B cell (primary cell): ENCODE data around the gene FTO. TPM values are rescaled to one million over a fixed set of nuclear protein-coding genes. Genes with fewer than 3 reads are reported as not detected.

ENCODE experiments used
- ATAC-seq: fragments of 200-7000 bp; cut with Tn5 transposase; one replicate; pipeline ENCODE4 v1.10.0; 2021; ENCODE audit warnings: low read depth, mild to moderate bottlenecking, moderate number of reproducible peaks, moderate library complexity
- CTCF ChIA-PET: fragments of 350-600 bp; sonication (Branson Sonifier 250); formaldehyde crosslinking; loops from one replicate; lab custom pipeline; 2021; ENCODE audit warnings: antibody characterized with exemption, inconsistent platforms; lab: Charles Lee
- POLR2A ChIA-PET: fragments of 350-600 bp; sonication (Branson Sonifier 250); formaldehyde crosslinking; loops from one replicate; lab custom pipeline; 2021; ENCODE audit warnings: antibody characterized with exemption; lab: Charles Lee
- DNase-seq: peaks from one replicate; pipeline ENCODE4 v3.0.0; 2013
- H2AFZ ChIP-seq: 2 replicates; pipeline ENCODE4 v1.6.1; 2012; ENCODE audit warnings: mild to moderate bottlenecking, low read depth, low read length; ENCODE audit not compliant: insufficient read depth, poor library complexity, severe bottlenecking
- H3K27ac ChIP-seq, 2 donors: 1 replicate in 1 of 2; 2 replicates in 1 of 2; pipeline ENCODE4 v1.5.1; 2012 to 2013; ENCODE audit warnings: low read length in 2 of 2, mild to moderate bottlenecking in 2 of 2, moderate library complexity in 1 of 2
- H3K27me3 ChIP-seq, 4 experiments: fragments of 200-600 bp in 1 of 4; sonication (generic) in 1 of 4; replicated peaks in 1 of 4; 1 replicate in 2 of 4; 2 replicates in 2 of 4; pipeline versions ENCODE4 v1.6.1 to v1.7.0; 2013 to 2016; ENCODE audit warnings: low read length in 3 of 4, mild to moderate bottlenecking in 2 of 4, mixed read lengths in 1 of 4, moderate library complexity in 1 of 4; ENCODE audit not compliant: insufficient read depth in 4 of 4, control insufficient read depth in 3 of 4; ENCODE audit errors: control extremely low read depth in 1 of 4
- H3K36me3 ChIP-seq, 2 experiments: replicated peaks in 1 of 2; 1 replicate in 1 of 2; 2 replicates in 1 of 2; pipeline versions ENCODE4 v1.6.1 to v1.7.1; 2013; ENCODE audit warnings: low read length in 1 of 2; ENCODE audit not compliant: insufficient read depth in 2 of 2, control insufficient read depth in 1 of 2; ENCODE audit errors: control extremely low read depth in 1 of 2, extremely low read depth in 1 of 2
- H3K4me1 ChIP-seq, 2 donors: fragments of 200-600 bp in 1 of 2; sonication (generic) in 1 of 2; 1 replicate in 1 of 2; 2 replicates in 1 of 2; pipeline versions ENCODE4 v1.5.1 to v1.6.1; 2013 to 2017; ENCODE audit warnings: low read length in 2 of 2; ENCODE audit not compliant: control insufficient read depth in 2 of 2, insufficient read depth in 2 of 2
- H3K4me2 ChIP-seq: replicated peaks from 2 replicates; pipeline ENCODE3; 2012; ENCODE audit warnings: mild to moderate bottlenecking, low read depth, low read length; ENCODE audit not compliant: poor library complexity, severe bottlenecking
- H3K4me3 ChIP-seq, 5 experiments: fragments of 200-600 bp in 1 of 5; sonication (generic) in 1 of 5; 1 replicate in 3 of 5; 2 replicates in 2 of 5; pipeline versions ENCODE4 v1.5.1 to v1.7.0; 2011 to 2016; ENCODE audit warnings: low read length in 4 of 5, mild to moderate bottlenecking in 4 of 5, low read depth in 2 of 5, control low read depth in 1 of 5, moderate library complexity in 1 of 5; ENCODE audit not compliant: insufficient read depth in 1 of 5; ENCODE audit errors: control extremely low read depth in 1 of 5, extremely low read depth in 1 of 5
- H3K79me2 ChIP-seq: fragments of 200-600 bp; sonication (generic); one replicate; pipeline ENCODE4 v1.6.0; 2016; ENCODE audit warnings: low read length; ENCODE audit not compliant: control insufficient read depth, insufficient read depth
- H3K9ac ChIP-seq: fragments of 200-600 bp; sonication (generic); 2 replicates; pipeline ENCODE4 v1.6.1; 2017; ENCODE audit warnings: mild to moderate bottlenecking, low read length, moderate library complexity
- H3K9me3 ChIP-seq, 3 donors: one replicate each; pipeline versions ENCODE4 v1.6.1 to v1.7.1; 2013; ENCODE audit warnings: low read length in 2 of 3; ENCODE audit not compliant: control insufficient read depth in 2 of 3, insufficient read depth in 1 of 3; ENCODE audit errors: control extremely low read depth in 1 of 3
- H4K20me1 ChIP-seq: 2 replicates; pipeline ENCODE4 v1.6.0; 2012; ENCODE audit warnings: mild to moderate bottlenecking, low read length; ENCODE audit not compliant: insufficient read depth, control insufficient read depth, poor library complexity, severe bottlenecking
- H3K27ac Mint-ChIP-seq: one replicate; pipeline ENCODE4 v1.8.0; 2021; ENCODE audit warnings: mixed read lengths
- H3K27me3 Mint-ChIP-seq: one replicate; pipeline ENCODE4 v1.8.0; 2021; ENCODE audit warnings: mixed read lengths
- H3K4me1 Mint-ChIP-seq: one replicate; pipeline ENCODE4 v1.8.0; 2021; ENCODE audit warnings: mixed read lengths
- H3K4me3 Mint-ChIP-seq: one replicate; pipeline ENCODE4 v1.8.0; 2021; ENCODE audit warnings: mixed read lengths
- H3K9me3 Mint-ChIP-seq: one replicate; pipeline ENCODE4 v1.8.0; 2022; ENCODE audit warnings: mixed read lengths; ENCODE audit not compliant: insufficient read depth
- EZH2 ChIP-seq: IDR thresholded peaks from 2 replicates; pipeline ENCODE4 v1.6.1; 2012; ENCODE audit warnings: borderline replicate concordance, low read depth, mild to moderate bottlenecking, moderate library complexity, low read length; ENCODE audit not compliant: insufficient read depth, poor library complexity, severe bottlenecking
- WGBS: methylation state at CpG from one replicate; pipeline ENCODE4 v1.1.5; 2013; ENCODE audit warnings: missing lambda C conversion rate; ENCODE audit not compliant: insufficient coverage; 5-methylcytosine and 5-hydroxymethylcytosine counted together
- intact Hi-C: fragments of 100-400 bp; cut with micrococcal nuclease; formaldehyde crosslinking; loops from one replicate; pipeline ENCODE4 v1.10.0; 2022
- polyA plus RNA-seq: library from polyadenylated mRNA; depleted of rRNA; stranded (reverse); fragments of >200 nt; gene quantifications from 2 replicates; pipeline ENCODE4 v1.2.3, GENCODE V29; 2012
- total RNA-seq, 2 donors: library from RNA; stranded (reverse); fragments of 120-200 nt in 1 of 2; gene quantifications; 1 replicate in 1 of 2; 2 replicates in 1 of 2; pipeline versions ENCODE4 v1.2.3 to v1.2.4, GENCODE V29; 2013 to 2022
- TF ChIP-seq, protein P1 (sequence below): fragments of 200-600 bp; IDR thresholded peaks from one replicate; pipeline ENCODE4 v1.8.0; 2022; ENCODE audit warnings: antibody characterized with exemption, mild to moderate bottlenecking

The FTO gene
- total and polyA plus RNA-seq, 2 donors (not counting 1 experiment from before 2014, with no cell fraction given) = 26.5 to 68.5 TPM

DNA sequence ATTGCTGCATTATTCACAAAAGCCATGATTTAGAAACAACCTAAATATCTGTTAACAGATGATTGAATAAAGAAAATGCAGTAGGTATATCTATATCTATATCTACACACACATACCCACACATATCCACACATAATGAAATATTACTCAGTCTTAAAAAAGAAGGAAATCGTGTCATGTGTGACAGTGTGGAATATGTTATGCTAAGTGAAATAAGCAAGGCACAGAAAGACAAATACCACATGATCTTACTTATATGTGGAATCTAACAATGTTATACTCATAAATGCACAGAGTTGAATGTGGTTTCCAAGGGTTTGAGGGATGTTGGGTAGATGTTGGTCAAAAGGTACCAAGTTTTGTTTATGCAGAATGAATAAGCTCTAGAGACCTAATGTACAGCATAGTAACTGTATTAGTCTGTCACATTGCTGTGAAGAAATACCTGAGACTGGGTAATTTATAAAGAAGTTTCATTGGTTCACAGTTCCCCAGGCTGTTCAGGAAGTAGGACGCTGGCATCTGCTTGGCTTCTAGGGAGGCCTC, 156.1 kb downstream of the FTO start:
- DNase-seq (no peak), ATAC-seq (no peak)
- Histone ChIP-seq H3K4me3 (no peak overlapping the region), H2AFZ (no peak overlapping the region), H3K4me2 (no peak overlapping the region), H3K4me1 (peaks cover 2% of the 10 kb centered on the region in 2 donors), H4K20me1 (no peaks in the 10 kb centered on the region), H3K36me3 (no peaks in the 10 kb centered on the region), H3K27ac (no peak overlapping the region), H3K9ac (no peak overlapping the region), H3K27me3 (no peaks in the 10 kb centered on the region), H3K79me2 (no peaks in the 10 kb centered on the region), H3K9me3 (peaks cover 0 to 2% (median 0%) of the 10 kb centered on the region in 3 donors)
- no peak overlapping the region for H3K27ac Mint-ChIP-seq
- ChIA-PET POLR2A (no interaction called here), CTCF (no interaction called here)
- H3K27me3 Mint-ChIP-seq = no peaks in the 10 kb centered on the region
- no peak overlapping the region for H3K4me3 Mint-ChIP-seq
- intact Hi-C loops = no loop called here
- H3K9me3 Mint-ChIP-seq = no peaks in the 10 kb centered on the region
- TF ChIP-seq EZH2 = no peak
- TF ChIP-seq, protein P1, sequence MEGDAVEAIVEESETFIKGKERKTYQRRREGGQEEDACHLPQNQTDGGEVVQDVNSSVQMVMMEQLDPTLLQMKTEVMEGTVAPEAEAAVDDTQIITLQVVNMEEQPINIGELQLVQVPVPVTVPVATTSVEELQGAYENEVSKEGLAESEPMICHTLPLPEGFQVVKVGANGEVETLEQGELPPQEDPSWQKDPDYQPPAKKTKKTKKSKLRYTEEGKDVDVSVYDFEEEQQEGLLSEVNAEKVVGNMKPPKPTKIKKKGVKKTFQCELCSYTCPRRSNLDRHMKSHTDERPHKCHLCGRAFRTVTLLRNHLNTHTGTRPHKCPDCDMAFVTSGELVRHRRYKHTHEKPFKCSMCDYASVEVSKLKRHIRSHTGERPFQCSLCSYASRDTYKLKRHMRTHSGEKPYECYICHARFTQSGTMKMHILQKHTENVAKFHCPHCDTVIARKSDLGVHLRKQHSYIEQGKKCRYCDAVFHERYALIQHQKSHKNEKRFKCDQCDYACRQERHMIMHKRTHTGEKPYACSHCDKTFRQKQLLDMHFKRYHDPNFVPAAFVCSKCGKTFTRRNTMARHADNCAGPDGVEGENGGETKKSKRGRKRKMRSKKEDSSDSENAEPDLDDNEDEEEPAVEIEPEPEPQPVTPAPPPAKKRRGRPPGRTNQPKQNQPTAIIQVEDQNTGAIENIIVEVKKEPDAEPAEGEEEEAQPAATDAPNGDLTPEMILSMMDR = no peak
- peaks cover 3% of the 10 kb centered on the region for H3K4me1 Mint-ChIP-seq
- WGBS = 100% methylated on average over 1 of the region's 2 CpGs

DNA sequence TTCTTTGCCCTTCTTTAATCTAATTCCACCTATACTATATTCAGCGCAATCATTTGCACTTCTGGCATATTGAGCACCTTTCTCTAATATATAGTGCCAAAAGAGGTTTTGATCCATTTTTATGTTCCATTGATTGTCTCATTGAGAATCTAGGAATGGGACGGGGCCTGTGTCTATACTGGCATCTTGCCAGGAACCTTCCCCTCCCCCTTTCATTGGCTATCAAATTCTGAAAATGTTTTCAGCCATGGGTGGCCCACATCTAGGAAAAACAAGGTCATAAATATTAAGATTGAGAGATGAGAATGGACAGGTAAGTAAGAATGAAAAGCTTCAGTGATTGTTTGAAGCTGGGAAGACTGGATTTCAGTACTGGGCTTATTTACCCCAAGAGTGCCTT, 159.9 kb downstream of the FTO start:
- CTCF ChIA-PET = no interaction called here
- Histone ChIP-seq H3K36me3 (no peaks in the 10 kb centered on the region), H3K4me2 (no peak overlapping the region), H3K4me1 (peaks cover 7 to 11% of the 10 kb centered on the region in 2 donors), H2AFZ (no peak overlapping the region), H3K4me3 (no peak overlapping the region), H3K9me3 (peaks cover 0 to 2% (median 1%) of the 10 kb centered on the region in 3 donors), H3K79me2 (no peaks in the 10 kb centered on the region), H4K20me1 (no peaks in the 10 kb centered on the region), H3K27me3 (no peaks in the 10 kb centered on the region), H3K27ac (no peak overlapping the region), H3K9ac (no peak overlapping the region)
- ATAC-seq (no peak), DNase-seq (no peak)
- WGBS = no CpG with 5 or more reads among the region's 2 CpGs
- no peak overlapping the region for H3K27ac Mint-ChIP-seq
- H3K4me3 Mint-ChIP-seq = no peak overlapping the region
- TF ChIP-seq EZH2 = no peak
- TF ChIP-seq, protein P1 = no peak
- intact Hi-C loops = no loop called here
- POLR2A ChIA-PET = no interaction called here
- H3K4me1 Mint-ChIP-seq = peaks cover 17% of the 10 kb centered on the region
- no peaks in the 10 kb centered on the region for H3K27me3 Mint-ChIP-seq
- H3K9me3 Mint-ChIP-seq = peaks cover 3% of the 10 kb centered on the region
